HG03064 (cell line): ENCODE results near the gene SLC9A7.

Source experiments
- ATAC-seq: cut with Tn5 transposase; IDR thresholded peaks from one replicate; pipeline ENCODE4 v1.9.1; 2021; ENCODE audit warnings: low read depth; ENCODE audit not compliant: unreplicated experiment

SLC9A7 gene

GRCh38 chrX:46662188-46662958 is 96.5 kb downstream of the SLC9A7 start:
- no peak for ATAC-seq

GRCh38 chrX:46653482-46653881 is 105.4 kb downstream of the SLC9A7 start:
- ATAC-seq = no peak

- ATAC-seq = no peak
Measured at GRCh38 chrX:46649421-46650260, 109.3 kb downstream of the SLC9A7 start.

DNA sequence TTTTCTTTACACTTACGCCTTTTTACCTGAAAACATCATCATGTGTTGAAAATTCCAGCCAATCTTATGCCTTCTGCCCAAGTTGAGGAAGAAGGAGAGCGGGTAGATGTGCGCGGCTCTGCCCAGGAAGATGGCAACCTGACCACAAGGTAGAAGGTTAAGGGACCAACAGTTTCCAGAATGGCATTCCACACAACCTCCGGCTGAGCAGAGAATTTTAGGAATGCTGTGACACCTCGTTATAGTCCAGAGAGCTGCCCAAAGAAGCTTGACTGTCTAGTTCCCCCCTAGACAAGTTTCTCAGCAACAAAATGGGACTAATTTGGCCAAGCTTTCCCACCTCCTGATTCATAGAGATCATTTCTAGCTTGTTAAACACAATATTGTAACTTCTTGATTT is 110.3 kb downstream of the SLC9A7 start:
- no peak for ATAC-seq

GRCh38 chrX:46647251-46647650 is 111.7 kb downstream of the SLC9A7 start:
- ATAC-seq = no peak

DNA sequence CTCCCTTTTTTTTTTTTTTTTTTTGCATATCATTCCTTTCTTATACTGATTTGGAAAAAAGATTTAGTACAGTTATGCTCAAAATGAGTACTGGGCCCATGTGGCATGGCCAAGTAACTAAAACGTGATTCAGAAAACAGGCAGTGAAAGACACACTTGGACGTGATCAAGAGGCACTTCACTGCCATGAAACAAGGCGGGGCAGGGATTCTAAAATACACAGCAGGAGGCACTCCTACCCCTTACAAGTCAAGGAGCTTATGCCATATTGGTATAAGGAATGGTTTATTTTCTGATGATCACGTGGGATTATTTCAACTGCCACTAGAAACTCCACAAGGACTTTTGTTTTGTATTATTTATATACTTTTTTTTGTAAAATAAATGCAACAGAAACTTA is 113.3 kb downstream of the SLC9A7 start:
- no peak for ATAC-seq

- no peak for ATAC-seq
Measured at GRCh38 chrX:46643636-46644035, 115.3 kb downstream of the SLC9A7 start.

DNA sequence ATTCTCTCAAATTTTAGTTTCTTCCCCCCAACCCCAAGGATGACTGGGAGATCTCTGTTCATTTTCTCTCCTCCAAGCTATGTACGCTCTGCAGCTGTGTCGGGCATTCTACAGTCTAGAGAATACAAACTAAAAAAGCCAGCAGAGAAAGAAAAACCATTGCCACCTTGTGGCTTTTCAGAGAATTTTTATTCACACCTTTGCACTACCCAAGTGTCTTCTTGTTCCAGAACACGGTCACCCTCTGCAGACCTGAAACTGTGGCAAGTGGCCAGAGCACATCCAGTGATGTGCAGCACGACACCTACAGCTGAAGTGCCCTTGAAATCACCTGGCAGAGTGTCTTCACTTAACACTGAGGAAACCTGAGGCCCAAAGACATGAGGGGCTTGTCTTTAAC is 116.8 kb downstream of the SLC9A7 start:
- no peak for ATAC-seq

GRCh38 chrX:46637938-46638337 is 121.0 kb downstream of the SLC9A7 start:
- no peak for ATAC-seq

DNA sequence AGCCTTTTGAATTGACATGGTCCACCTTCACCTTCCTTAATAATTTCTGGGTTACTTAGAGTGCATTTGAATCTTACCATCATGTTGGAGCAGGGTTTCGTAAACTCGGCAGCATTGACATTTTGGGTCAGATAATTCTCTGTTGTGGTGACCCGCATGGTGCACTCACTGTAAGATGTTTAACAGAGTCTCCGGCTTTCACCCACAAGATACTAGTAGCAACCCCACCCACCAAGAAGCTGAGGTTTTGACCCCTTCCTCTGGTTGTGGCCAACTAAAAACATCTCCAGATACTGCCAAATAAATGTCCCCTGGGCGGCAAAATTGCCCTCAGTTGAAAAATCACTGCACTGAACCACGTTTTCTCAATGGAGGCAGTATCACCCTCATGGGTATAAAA is 122.7 kb downstream of the SLC9A7 start:
- ATAC-seq = no peak

DNA sequence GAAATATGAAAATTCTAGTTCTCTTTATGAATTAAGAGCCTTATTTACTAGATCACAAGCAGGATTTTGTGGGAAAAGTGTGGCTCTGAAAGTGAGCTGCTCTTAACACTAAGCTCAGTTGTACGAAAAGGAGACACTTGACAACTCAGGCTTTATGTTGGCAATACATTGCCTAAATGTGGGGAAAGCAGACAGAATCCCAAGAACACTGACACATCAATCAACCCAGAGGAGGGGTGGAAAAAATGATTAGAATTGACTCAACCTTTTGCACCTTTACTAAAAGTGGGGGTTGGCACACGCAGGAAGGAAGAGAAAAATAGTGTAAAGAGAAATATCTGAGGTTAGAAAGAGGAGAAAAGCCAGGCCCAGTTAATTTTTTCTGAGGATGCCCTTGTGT is 123.7 kb downstream of the SLC9A7 start:
- ATAC-seq = no peak

- ATAC-seq = no peak
Measured at GRCh38 chrX:46634577-46634976, 124.3 kb downstream of the SLC9A7 start.

DNA sequence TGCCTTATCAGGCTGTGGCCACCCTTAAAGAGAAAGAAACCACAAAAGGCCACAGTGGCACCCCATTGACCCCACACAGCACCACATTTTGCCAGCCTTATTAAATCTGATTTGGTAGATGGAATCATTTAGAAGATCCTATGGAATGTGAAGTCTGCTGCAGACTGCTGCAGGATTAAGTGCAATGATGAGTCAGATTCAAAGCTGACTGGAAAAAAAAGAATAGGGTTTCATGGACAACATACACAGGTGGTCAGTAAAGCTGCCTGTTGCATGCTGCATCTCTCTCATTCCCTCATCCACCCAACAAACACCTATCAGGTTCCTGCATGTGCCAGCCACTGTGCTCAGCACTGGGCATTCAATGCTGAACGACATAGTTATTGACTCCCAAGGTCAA is 128.8 kb downstream of the SLC9A7 start:
- no peak for ATAC-seq

DNA sequence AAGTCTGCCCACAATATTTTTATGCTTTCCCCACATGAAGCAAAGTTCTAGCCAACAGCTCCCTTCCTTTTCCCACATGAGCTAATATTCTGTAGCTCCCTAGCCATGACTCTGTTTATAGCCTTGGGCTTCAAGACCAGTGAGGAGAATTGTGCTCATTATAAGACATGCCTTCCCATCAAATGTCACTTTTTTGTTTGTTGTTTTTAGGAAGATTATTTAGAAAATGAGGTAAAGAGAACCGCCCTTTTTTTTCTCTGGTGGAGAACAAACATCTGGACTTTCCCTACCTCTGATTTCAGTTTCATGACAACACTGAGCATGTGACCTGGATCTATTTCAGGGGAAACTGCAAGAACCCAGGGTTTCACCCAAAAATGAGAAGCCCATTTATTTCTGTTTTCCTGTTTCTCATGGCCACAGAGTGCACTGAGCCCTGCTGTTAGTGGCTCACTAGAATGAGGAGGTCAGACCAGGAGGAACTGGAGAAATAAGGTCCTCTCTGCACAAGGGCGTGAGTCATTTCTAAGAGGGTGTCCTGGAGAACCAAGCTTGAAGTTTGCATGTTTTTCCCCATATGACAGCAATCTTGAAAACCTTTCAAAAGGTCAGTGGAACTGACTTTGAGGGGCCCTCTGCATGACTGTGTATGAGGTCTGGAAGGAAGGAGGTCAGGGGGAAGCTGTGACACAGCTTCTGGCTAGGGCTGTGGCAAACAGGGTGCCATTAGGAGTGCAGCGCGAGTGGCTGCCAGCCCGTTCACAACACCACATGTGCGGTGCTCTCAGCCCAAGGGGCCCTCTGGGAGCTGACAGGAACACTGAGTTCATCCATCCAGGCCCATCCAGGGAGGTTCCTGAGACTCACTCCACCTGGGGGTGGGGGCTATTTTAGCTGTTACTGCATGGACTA is 130.2 kb downstream of the SLC9A7 start:
- ATAC-seq = peak; percentile 83

- no peak for ATAC-seq
Measured at GRCh38 chrX:46627711-46628419, 131.1 kb downstream of the SLC9A7 start.

DNA sequence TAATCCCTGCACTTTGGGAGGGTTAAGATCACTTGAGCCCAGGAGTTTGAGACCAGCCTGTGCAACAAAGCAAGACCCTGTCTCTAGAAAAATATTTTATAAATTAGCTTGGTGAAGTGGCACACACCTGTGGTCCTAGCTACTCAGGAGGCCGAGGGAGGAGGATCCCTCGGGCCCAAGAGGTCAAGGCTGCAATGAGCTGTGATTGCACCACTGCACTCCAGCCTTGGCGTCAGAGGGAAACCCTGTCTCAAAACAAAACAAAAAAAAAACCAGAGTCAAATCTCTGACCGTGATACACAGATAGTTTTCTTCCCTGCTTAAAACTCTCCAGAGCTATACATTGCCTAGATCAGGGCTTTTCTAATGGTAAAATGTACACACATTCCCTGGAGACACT is 131.9 kb downstream of the SLC9A7 start:
- no peak for ATAC-seq

- ATAC-seq = no peak
Measured at GRCh38 chrX:46626566-46626965, 132.4 kb downstream of the SLC9A7 start.

- no peak for ATAC-seq
Measured at GRCh38 chrX:46624090-46624786, 134.7 kb downstream of the SLC9A7 start.

GRCh38 chrX:46621572-46621971 is 137.3 kb downstream of the SLC9A7 start:
- no peak for ATAC-seq

DNA sequence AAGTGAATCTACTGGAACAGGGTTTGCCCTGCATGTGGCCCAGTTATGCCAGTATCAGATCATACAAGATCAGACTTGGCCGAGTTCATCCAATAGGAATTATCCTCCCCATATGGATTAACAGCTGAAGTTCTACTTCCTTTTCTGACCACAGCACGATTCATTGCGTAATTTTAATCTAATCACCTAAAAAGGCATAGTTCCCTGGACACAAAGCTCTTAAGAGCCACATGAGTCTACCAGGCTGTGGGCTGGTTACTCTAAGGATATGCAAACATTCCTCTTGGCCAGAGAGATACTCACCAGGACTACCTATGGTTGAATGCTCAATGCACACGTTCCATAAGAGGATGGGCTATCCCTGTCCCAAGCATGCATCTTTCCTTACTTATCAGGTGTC is 138.4 kb downstream of the SLC9A7 start:
- no peak for ATAC-seq
